ENCODE results near the gene ALOX5. TPM values are rescaled to one million over a fixed set of nuclear protein-coding genes. Genes with fewer than 3 reads are reported as not detected.
"Not testable (repeated sequence)": the region's sequence is repeated elsewhere in the genome, so short reads cannot be mapped to it uniquely, and the experiment has no call there.

ALOX5 gene
- total RNA-seq, 6 donors from 2014 or later: 113 to 686 (median 280) TPM

- H3K4me1 ChIP-seq: peaks cover 22 to 27% (median 25%) of the 10 kb centered on the region in 4 donors
- no peaks in the 10 kb centered on the region for H3K9me3 ChIP-seq
- no peaks in the 10 kb centered on the region for H3K36me3 ChIP-seq
- no peak for TF ChIP-seq POLR2AphosphoS5 (IDR thresholded peaks at IDR 0.05)
- TF ChIP-seq, protein P1, sequence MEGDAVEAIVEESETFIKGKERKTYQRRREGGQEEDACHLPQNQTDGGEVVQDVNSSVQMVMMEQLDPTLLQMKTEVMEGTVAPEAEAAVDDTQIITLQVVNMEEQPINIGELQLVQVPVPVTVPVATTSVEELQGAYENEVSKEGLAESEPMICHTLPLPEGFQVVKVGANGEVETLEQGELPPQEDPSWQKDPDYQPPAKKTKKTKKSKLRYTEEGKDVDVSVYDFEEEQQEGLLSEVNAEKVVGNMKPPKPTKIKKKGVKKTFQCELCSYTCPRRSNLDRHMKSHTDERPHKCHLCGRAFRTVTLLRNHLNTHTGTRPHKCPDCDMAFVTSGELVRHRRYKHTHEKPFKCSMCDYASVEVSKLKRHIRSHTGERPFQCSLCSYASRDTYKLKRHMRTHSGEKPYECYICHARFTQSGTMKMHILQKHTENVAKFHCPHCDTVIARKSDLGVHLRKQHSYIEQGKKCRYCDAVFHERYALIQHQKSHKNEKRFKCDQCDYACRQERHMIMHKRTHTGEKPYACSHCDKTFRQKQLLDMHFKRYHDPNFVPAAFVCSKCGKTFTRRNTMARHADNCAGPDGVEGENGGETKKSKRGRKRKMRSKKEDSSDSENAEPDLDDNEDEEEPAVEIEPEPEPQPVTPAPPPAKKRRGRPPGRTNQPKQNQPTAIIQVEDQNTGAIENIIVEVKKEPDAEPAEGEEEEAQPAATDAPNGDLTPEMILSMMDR (IDR thresholded peaks at IDR 0.05): no peak
- TF ChIP-seq POLR2A (IDR thresholded peaks at IDR 0.05): no peak
- no peak for TF ChIP-seq EP300 (IDR thresholded peaks at IDR 0.05)
- peak overlapping the region in 2 of 4 donors; percentile 71 to 74 for H3K27ac ChIP-seq
- no peak for DNase-seq
- no peaks in the 10 kb centered on the region for H3K27me3 ChIP-seq
- no peak for ATAC-seq (ENCODE audit: low FRiP score in 2 of 2)
- H3K4me3 ChIP-seq: no peak overlapping the region
- WGBS, 2 donors: 65 to 68% methylated on average over 7 to 8 of the region's 8 CpGs
These were observed 97.7 kb downstream of the ALOX5 start for GRCh38 chr10:45471531-45472310.

GRCh38 chr10:45473126-45473525, 99.1 kb downstream of the ALOX5 start:
- no peak for ATAC-seq (ENCODE audit: low FRiP score in 2 of 2)
- no peak for DNase-seq
- WGBS, 2 donors: 87 to 88% methylated on average over 2 to 4 of the region's 4 CpGs
- H3K4me3 ChIP-seq: no peak overlapping the region
- no peaks in the 10 kb centered on the region for H3K27me3 ChIP-seq
- H3K4me1 ChIP-seq: peaks cover 22 to 27% (median 25%) of the 10 kb centered on the region in 4 donors
- TF ChIP-seq EP300 (IDR thresholded peaks at IDR 0.05): no peak
- no peak overlapping the region for H3K27ac ChIP-seq
- peaks cover 0 to 5% (median 0%) of the 10 kb centered on the region in 4 donors for H3K9me3 ChIP-seq
- no peaks in the 10 kb centered on the region for H3K36me3 ChIP-seq

DNA sequence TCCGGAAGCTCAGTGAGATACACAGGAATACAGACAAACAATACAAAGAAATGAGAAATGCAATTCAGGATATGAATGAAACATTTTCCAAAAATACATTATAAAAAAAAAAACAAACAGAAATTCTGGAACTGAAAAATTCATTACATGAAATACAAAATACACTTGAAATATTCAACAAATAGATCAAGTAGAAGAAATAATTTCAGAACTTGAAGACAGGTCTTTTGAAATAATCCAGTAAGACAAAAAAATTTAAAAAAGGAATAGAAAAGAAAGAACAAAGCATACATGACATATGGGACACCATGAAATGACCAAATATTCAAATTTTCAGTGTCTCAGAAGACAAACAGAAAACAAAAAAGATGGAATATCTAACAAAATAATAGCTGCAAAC, 102.5 kb downstream of the ALOX5 start:
- Histone ChIP-seq H3K36me3 (no peaks in the 10 kb centered on the region), H3K9me3 (peaks cover 0 to 5% (median 0%) of the 10 kb centered on the region in 4 donors), H3K27ac (no peak overlapping the region), H3K4me3 (no peak overlapping the region), H3K27me3 (no peaks in the 10 kb centered on the region), H3K4me1 (peaks cover 6 to 9% (median 7%) of the 10 kb centered on the region in 4 donors)
- TF ChIP-seq, protein P1 (IDR thresholded peaks at IDR 0.05): no peak
- ATAC-seq (ENCODE audit: low FRiP score in 2 of 2): no peak
- 86 to 92% methylated on average over 1 of the region's 1 CpG for WGBS, 2 donors
- DNase-seq: no peak

DNA sequence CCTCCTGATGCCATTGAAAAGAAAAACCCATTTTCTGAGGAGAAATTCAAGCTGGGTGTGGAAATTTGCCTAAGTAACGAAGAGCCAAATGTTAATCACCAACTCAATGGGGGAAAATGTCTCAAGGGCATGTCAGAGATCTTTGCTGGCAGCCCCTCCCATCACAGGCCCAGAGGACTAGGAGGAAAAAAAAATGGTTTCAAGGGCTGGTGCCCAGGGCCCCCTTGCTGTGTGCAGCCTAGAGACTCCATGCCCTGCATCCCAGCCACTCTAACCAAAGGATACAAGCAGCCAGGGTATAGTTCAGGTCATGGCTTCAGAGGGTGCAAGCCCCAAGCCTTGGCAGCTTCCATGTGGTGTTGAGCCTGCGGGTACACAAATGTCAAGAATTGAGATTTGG, 106.3 kb downstream of the ALOX5 start:
- TF ChIP-seq POLR2AphosphoS5 (IDR thresholded peaks at IDR 0.05) (no peak), POLR2A (IDR thresholded peaks at IDR 0.05) (no peak), EP300 (IDR thresholded peaks at IDR 0.05) (no peak)
- TF ChIP-seq, protein P1 (IDR thresholded peaks at IDR 0.05): no peak
- Histone ChIP-seq H3K27ac (no peak overlapping the region), H3K4me3 (no peak overlapping the region), H3K36me3 (peaks cover 0 to 8% (median 0%) of the 10 kb centered on the region in 4 donors), H3K9me3 (peaks cover 0 to 5% (median 0%) of the 10 kb centered on the region in 4 donors), H3K4me1 (no peaks in the 10 kb centered on the region), H3K27me3 (no peaks in the 10 kb centered on the region)
- DNase-seq (no peak), ATAC-seq (ENCODE audit: low FRiP score in 2 of 2) (no peak)
- WGBS, 2 donors: 98% methylated on average over 2 of the region's 2 CpGs

GRCh38 chr10:45481100-45481499, 107.1 kb downstream of the ALOX5 start:
- not testable (repeated sequence) for DNase-seq, H3K27me3 ChIP-seq, H3K36me3 ChIP-seq

GRCh38 chr10:45483002-45483401, 109.0 kb downstream of the ALOX5 start:
- Histone ChIP-seq H3K27me3 (no peaks in the 10 kb centered on the region), H3K36me3 (peaks cover 0 to 15% (median under 1%) of the 10 kb centered on the region in 4 donors), H3K27ac (no peak overlapping the region), H3K4me1 (no peaks in the 10 kb centered on the region), H3K9me3 (no peaks in the 10 kb centered on the region), H3K4me3 (no peak overlapping the region)
- no peak for ATAC-seq (ENCODE audit: low FRiP score in 2 of 2)
- 92 to 94% methylated on average over 3 of the region's 3 CpGs for WGBS, 2 donors
- no peak for DNase-seq
- no peak for TF ChIP-seq EP300 (IDR thresholded peaks at IDR 0.05)
- TF ChIP-seq POLR2AphosphoS5 (IDR thresholded peaks at IDR 0.05): no peak

More at GRCh38 chr10:45481100-45481499, 107.1 kb downstream of the ALOX5 start:
- 94 to 96% methylated on average over 4 of the region's 4 CpGs for WGBS, 2 donors
- not testable (repeated sequence) for ATAC-seq (ENCODE audit: low FRiP score in 2 of 2); H3K4me1 ChIP-seq; H3K4me3 ChIP-seq; H3K27ac ChIP-seq; H3K9me3 ChIP-seq

All from upper lobe of left lung (tissue), 6 donors.